Stimulated activated CD4-positive, alpha-beta T cell treated with anti-CD3 and anti-CD28 coated beads, Interleukin-2, amount 100 ng/mL, for 48 hours (primary cell): ENCODE measurements around the gene PCDH19.

ENCODE experiments used
- DNase-seq, 2 donors: peaks; one replicate each; pipeline ENCODE4 v3.0.0-alpha.2; 2020

The PCDH19 gene

DNA sequence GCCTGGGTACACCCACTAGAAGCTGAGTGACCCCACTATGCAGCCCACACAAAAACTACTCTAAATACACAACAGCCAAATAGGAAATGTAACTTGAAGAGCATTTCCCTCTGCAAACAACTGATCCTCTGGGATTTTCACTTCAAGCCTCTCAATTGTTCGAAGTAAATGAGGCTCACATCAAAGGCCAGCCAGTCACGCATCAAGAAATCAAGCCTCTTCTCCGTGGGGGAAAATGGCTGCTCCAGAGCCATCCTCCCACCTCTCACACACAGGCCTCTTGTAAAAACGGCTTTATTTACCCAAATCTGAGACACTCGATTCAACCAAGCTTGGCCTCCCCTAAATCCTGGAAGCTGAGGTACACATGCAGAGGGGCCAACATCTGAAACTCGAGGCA lies 14.3 kb downstream of the PCDH19 start:
- no peak for DNase-seq

DNA sequence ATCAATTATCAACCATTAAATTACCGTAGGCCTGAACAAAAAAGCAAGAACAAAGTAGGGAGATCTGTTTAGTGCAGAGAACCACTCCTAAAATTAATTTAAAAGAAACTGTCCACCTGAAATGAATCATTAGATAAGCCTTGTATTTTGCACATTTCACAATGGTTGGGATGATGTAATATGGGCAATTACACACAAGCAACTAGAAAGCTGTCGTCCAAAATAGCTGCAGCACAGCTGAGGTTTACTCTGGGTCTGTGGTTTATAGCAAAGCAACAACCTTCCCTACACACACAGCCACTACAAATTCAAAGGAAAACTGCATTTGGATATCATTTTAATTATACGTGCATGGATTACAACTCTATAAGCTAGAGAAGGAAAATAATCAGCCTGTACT lies 28.5 kb downstream of the PCDH19 start:
- DNase-seq = no peak

DNA sequence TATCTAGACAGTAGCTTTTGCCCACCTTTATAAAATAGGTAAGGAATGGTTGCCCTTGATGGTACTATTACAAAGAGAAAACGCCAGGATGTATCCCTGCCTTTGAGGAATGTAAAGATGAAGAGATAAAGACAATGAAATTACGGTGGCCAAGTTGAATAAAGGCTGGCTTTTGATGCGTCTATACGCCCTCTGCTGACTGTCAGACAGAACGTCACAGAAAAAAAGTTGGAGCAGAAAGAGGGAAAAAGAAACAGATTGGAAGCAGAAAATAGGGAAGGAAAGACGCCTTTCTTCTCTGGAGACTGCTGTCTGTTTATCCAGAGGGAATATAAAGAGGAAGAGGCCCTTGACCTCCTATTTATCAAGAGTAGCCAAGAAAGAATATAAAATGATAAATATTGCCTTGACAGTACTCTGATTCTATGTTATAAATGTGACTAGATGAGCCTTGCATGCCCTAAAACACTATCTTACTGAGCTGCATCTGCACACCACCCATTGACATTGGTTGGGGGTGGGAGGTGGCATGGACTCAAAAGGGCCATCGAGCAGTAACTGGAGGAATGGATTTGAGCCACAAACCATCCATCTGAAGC lies 30.6 kb downstream of the PCDH19 start:
- no peak for DNase-seq

DNA sequence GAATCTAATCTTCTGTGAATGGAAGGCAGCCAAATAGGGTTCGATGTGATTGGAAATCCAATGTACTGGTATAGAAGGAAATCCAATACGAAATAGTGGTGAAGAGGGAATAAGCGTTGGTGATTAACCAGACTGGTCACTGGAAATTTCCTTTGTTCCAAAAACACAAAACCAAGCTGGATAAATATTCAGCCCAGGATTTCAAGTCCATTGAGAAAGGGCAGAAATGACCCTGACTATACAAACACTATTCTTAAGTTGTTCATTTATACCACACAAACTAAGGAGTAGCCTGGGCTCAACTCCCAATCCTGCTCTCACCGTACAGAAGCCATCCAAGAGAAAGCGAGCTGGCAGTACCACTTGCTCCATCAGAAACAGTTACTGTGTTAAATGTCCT lies 32.2 kb downstream of the PCDH19 start:
- DNase-seq = no peak

DNA sequence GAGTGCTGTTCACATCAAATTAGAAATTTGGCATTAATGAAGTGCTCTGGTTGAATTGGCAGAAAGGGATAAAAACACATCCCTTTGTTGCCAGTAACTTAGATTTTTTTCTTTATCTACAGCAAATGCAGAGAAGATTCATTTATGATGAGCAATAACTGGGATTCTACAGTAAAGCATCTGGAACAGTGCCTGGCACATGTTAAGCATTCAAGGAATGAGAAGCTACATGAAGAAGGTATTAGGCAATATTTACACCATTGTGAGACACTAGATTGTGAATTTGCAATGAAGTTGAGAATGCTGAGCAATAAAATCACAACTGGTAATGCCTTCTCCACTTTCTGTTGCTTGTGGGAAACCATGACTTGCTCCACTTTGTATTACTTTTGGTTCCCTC lies 33.5 kb downstream of the PCDH19 start:
- no peak for DNase-seq

DNA sequence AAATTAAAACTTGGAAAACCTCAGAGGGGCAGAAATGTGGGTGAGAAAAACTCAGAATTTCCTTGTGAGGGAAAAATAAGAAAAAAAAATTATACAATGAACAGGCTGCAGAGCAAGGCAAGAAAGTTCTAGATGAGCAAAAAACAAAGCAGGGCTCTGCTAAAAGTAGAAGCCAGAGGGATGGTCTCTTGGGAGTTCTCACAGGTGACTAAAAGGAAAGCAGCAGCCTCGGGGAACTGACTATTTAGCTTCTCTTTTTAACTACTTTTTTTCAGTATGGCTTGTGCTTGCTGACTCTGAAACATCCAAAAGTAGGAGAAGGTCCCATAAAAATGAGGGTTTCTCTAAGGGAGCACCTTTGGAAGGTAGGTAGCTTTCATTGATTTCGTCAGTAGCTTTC lies 36.4 kb downstream of the PCDH19 start:
- no peak for DNase-seq

DNA sequence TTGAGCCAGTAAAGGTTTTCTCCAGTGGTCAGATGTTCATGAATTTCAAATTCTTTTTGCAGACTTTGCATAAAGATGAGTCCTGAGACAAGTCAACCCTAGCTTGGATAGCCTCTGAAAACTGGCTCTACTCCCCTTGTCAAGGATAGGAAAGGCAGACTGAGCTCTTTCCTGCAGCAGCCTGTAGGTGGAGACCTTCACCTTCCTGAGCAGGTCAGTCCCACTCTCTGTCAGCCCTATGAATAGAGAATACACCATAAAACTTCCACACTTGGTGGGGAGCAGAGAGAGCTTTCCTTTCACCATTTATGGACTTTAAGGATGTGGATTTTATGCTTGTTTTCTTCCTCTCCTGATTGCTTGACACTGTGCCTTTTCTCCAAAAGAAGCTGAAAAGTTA lies 41.9 kb downstream of the PCDH19 start:
- no peak for DNase-seq

DNA sequence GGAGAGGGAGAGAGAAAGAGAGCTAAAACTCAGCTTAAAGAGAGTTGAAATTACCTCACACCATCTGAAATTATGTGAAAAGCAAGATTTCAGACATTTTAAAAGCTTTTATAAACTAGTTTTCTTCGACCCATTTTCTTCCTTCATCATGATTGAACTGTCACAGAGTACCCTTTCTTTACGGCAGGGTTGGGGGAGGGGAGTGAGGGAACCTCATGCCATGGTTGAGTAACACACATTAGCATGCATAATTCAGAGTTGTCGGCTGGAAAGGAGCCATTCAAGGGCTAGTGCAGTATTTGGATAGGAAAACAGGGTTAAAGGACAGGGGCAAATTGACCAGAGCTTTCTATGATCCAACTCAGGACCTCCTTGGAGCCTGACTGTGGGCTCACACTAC lies 46.2 kb downstream of the PCDH19 start:
- DNase-seq = no peak

DNA sequence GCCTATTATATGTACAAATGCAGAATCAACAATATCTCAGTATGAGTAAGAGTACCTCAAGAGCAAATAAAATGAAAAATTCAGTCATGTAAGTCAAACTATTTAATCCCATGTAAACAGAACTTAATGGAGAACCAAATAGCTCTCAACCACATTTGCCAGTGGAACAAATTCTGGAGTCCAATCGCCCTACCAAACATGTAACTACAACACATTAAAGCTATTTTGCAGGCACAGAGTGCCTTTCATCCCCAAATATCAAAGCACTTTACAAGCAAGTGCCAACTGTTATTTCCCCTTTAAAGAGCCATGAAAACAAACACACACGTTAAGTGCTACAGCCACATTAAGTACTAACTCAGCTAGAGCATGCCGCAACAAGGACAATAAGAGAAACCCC lies 51.3 kb downstream of the PCDH19 start:
- DNase-seq = no peak

DNA sequence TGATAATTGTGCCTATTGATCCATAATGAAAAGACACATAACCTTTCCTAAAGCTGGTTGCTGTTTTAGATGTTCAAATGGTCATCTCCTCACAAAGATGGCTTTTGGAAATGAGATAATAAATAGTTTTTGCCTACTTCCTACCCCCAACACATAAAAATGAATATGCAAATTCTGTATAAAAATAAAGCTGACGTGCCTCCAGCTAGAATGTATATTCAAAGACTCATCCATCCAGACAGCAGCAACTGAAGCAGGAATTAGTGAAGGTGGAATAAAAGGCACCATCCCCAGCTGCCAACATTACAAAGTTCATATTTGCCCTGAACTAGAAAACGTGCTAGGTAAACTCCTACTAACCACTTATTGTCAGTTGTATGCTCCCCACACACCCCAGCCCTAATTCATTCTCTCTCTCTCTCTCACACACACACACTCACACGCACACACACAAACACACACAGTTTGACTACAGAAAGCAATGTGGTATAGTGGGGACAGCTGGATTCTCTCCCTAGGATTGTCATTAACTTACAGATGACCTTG lies 53.6 kb downstream of the PCDH19 start:
- no peak for DNase-seq

DNA sequence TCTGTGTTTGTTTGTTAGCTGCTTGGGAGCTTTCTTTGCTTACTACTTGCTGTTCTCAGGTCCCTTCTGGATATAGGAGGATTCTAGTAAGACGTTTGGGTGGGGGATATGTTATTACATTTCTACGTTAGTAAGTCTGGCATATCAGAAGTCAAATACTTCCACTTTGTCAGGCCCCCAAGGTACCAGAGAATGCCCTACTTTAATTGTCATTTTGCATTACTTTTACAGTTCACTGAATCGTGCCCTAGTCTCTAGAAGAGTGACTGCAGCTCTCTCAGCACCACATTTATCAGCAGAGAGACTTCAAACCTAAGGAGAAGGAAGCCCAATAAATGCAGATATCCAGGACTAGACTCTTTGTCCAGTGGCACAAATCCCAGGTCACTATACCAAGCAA lies 54.4 kb downstream of the PCDH19 start:
- DNase-seq = no peak

DNA sequence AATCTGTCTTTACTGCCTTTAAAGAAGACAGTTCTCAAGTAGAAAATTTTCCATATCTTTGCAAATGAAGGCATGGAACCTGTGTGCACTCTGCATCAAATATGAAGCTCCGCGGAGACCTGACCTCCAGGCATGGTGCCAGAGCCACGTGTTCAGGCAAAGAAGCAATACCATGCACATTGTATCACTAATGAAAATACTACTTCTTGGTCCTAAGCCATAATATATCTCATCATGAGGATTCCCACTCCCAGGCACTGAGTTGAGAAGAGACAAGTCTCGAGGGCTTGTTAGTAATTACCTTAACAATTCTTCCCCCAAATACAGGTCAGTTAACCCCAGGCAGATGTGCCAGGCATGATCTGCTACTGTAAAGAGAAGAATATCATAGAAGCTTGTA lies 56.7 kb downstream of the PCDH19 start:
- DNase-seq = no peak

DNA sequence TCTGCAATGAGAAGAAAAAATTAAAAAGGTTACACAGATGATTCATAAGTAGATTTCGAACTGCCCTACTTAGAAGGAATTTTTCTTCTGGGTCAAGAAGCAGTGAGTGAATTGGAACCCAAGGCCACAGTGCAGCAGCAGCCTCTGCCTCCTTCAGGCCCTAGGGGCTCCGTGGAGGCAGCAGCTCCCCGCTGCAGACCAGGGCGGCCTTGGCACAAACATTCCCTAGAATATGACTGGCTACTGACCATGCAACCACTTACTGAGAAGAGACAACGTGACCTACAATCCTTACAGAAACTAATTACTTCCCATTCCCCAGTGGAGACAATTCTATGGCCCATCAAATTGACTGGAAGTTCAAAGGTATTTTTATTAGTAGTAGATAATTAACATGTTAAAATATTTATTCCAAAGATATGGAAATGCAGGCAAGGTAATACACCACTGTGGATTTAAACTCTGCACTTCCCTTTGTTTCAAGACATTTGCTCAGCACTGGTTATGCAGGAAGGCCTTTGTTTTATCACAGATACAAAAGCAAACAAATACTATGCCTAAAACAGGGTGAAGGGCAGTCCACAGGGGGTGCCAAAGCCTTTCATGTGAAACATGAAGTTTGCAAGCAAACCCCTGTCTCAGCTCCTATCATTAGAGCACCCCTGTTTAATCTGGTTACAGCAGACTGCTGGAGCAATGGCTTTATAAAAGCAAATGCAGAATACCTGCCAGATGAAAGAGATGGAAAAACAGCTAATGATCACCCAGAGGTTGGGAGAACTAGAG lies 59.2 kb downstream of the PCDH19 start:
- no peak for DNase-seq

DNA sequence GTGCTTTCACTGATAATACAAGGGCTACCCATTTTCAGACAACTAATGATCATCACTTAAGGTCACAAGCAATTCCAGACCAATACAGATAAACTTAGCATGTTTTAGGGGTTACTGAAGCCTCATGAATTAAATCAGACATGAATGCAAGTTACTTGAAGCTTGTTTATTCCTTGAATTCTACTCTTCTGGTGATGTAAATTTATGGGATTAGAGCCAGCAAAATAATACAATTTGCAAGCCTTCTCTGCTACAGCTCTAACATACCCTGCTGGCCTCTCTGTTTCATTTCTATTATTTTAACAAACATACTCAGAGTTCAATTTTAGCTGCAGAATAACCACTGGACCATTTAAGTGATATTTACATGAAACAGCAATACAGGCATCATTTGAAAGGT lies 60.7 kb downstream of the PCDH19 start:
- DNase-seq = no peak

DNA sequence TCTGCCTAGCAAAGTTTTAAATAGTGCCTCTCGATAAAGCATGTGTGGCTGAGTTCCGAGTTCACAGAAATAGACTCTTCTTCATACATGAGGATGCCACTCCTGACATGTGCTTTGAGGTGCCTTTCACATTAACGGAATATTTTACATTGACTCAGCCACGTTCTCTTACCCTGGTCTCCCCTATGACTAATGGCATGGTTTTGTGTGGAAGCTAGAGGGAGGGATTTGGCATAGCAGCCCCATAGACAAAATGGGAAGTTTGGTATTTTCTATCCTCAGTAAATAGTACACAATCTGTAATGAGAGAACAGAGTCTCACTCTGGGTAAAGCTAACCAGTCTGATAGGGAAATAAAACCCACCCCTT lies 68.9 kb downstream of the PCDH19 start:
- DNase-seq = no peak

DNA sequence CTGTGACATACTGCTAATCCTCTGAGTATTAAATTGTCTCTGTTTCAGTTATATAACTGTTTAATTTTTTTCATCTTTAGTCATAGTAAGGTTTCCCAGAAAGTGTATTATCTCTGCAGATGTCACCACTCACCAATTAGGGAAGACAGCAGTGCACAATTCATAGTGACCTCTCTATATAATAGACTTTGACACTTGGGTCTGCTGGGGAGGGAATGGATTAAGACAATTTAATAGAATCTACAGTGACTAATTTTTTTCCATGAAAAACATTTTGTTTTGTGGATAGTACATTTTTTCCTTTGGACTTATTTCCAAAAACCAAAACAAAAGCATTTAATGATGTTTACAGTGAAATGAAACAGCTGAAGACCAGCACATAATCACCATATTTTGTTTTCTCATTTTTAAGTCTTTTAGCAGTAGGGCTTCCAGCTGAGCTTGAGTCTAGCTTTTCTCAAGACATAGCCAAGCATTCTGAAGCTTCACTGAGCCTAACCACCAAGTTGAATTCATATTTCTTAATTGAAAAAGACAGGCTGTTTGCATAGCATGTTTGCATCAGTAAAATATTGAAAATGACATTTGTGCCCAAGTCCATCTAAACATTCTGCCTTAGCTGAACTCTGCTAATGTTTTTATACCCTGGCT lies 69.5 kb downstream of the PCDH19 start:
- DNase-seq = no peak

DNA sequence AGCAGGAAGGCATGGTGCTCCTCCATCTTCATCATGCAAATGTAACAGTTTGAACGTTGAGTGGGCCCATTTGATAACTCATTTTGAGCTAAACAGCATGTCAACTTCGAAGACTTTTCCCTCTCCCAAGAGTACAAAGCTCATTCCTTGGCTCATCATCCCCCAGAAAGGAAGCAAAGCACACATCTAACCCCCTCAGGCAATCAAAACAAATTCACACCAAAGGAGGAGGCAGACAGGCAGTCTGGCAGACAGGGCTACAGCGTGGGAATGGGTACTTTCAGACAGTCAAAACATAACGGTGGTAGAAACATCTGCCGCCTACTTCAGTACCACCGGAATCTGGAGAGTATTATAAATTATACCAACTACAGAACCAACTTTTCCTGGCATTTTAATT lies 81.7 kb downstream of the PCDH19 start:
- DNase-seq = no peak

DNA sequence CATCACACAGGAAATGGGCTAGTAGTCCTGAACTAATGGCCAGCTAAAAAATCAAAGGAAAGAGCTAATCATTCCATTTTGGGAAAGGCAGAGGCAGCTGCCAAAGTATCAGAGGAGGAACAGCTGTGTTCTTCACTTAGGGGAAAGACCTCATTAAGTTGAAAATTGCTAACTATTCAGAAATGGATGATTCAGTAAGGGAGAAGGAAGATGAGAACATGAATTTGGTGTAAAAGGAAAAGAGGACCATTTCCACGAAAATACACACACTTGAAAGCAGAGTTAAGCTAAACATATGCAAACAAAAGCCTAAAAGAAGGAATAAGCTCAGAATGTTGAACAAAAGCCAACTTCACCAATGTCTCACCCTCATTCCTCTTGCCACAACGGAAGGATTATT lies 90.4 kb downstream of the PCDH19 start:
- DNase-seq = no peak

DNA sequence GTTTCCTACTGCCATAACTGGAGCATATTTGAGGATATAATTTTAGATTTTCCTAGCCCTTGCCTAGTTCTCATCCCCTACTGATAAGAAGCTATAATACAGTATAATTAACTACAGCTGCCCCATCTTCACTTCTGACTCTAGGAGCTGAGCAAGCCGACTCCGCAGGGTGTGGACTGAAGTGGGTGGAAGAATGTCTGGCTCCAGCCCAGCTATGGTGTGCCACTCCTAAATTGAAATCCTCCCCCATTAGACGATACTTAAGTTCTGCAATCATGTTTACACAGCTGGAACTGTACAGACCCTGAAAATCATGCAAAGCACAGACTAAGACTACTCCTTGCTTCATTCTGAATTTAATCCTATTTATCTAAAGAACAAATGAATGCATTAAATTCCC lies 93.1 kb downstream of the PCDH19 start:
- no peak for DNase-seq

DNA sequence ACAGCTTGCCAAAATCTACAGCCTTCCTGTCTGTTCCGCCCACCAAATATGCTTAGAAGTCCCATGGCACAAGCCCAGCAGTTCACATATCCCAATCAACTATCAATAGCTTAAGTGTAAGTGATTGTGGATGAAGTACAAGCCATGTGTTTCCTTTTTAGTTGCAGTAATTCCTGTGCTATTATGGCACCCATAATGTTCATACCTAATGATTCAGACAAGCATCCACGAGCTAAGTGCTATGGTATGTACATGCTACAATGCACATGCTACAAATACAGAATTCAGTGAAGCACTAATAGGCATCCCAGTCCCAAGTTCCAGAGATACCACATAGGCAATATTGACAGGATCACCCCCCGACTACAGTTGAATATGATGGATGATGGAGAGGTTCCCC lies 94.5 kb downstream of the PCDH19 start:
- no peak for DNase-seq

DNA sequence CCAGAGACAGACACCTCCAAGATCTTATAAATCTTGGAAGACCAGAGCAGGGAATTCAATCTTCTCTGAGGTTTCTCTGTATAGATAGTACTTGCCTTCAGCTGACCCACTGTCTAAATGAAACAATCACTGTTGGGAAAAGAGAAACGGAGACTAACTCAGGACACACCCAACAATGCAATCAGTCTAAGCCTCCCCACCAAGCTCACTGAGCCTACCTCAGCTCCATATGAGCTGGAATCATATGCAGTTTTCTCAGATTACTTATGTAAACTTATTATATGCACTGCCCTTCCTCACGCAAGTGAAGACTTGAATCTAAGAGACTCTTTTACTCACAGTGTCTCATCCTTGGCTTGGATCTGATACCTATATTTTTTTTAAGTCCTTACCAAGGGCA lies 110.5 kb downstream of the PCDH19 start:
- no peak for DNase-seq

DNA sequence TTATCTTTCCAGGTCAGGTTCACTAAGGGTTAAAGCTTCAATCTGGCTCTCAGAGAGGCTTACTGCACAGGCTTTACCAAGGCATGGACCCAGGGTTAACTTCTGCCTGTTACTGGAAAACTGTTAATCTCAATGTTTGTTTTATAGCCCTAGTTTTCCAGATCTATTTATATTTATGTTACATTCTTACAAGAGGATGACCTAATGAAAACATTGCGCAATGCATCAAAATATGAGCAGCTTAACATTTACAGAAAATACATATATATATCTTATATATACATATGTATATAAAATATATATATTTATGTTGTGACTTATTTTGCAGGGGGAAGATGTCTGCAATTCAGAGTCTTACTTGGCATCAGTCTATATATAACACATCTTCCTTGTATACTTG lies 112.3 kb downstream of the PCDH19 start:
- no peak for DNase-seq

DNA sequence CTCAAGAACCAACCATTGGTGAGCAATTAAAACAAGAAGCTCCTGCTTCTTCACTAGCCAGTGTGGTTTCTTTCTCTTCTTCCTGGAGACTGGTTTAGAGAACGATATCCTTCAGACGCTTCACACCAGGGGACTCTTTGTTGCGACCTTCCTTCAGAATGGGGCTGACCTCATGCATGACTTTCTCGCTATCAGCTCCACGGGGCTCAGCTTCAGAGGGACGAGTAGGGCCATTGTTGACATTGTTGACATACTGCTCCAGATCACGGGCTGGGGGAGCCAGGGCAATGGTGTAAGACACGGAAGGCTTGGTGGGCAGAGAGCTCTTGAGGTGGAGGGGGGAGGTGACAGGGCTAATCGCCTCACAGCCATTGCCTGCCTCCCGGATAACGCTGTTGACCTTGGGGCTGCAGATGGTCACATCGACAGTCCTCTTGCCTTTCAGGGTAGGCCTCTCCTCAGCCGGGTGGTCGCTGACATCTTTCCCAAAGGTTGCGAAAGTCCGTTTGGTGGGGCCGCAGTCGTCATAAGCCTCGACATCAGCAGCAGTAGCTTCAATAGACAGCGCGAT lies 113.8 kb downstream of the PCDH19 start:
- DNase-seq = no peak

DNA sequence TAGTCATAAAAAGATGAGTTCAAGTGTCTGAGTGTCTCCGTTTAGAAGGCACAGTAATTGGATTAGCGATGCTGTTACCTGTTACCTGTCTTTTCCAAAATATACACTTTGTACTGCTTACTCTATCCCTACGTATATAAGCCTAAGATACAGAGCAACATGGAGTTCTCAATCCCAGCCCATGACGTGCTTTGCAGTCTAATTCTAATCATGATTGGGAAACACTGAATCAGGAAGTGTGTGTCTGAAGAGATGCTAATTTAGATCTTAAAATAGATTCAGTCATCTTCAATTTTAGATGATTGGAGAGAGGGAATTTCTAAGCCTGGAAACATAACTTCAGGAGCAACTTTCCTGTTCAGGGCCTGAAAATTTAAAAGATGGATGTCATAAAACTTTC lies 115.1 kb downstream of the PCDH19 start:
- DNase-seq = no peak
